HG02571 (cell line): ENCODE measurements around the gene SUSD1.

Source experiments
- ATAC-seq: cut with Tn5 transposase; IDR thresholded peaks from one replicate; pipeline ENCODE4 v1.9.1; 2021; ENCODE audit warnings: mild to moderate bottlenecking, moderate library complexity; ENCODE audit not compliant: unreplicated experiment

SUSD1 gene

GRCh38 chr9:112072721-112073638 is 102.1 kb downstream of the SUSD1 start:
- ATAC-seq = no peak

- ATAC-seq = no peak
Observed at GRCh38 chr9:112069318-112070169, 105.6 kb downstream of the SUSD1 start.

GRCh38 chr9:112065806-112066606 is 109.1 kb downstream of the SUSD1 start:
- no peak for ATAC-seq

- no peak for ATAC-seq
Observed at GRCh38 chr9:112064871-112065270, 110.2 kb downstream of the SUSD1 start.

- no peak for ATAC-seq
Observed at GRCh38 chr9:112063586-112063985, 111.5 kb downstream of the SUSD1 start.

- ATAC-seq = no peak
Observed at GRCh38 chr9:112063151-112063550, 111.9 kb downstream of the SUSD1 start.

GRCh38 chr9:112061152-112061740 is 113.9 kb downstream of the SUSD1 start:
- ATAC-seq = peak; percentile 52

GRCh38 chr9:112059966-112060320 is 115.2 kb downstream of the SUSD1 start:
- no peak for ATAC-seq

GRCh38 chr9:112059145-112059965 is 115.7 kb downstream of the SUSD1 start:
- ATAC-seq = no peak

- ATAC-seq = no peak
Observed at GRCh38 chr9:112056996-112057395, 118.1 kb downstream of the SUSD1 start.

GRCh38 chr9:112054916-112055315 is 120.2 kb downstream of the SUSD1 start:
- ATAC-seq = no peak

GRCh38 chr9:112051812-112052211 is 123.3 kb downstream of the SUSD1 start:
- ATAC-seq = peak; percentile 61

GRCh38 chr9:112050544-112051475 is 124.3 kb downstream of the SUSD1 start:
- ATAC-seq = no peak

GRCh38 chr9:112049811-112050516 is 125.1 kb downstream of the SUSD1 start:
- no peak for ATAC-seq

- ATAC-seq = no peak
Observed at GRCh38 chr9:112048924-112049691, 126.0 kb downstream of the SUSD1 start.

GRCh38 chr9:112047538-112048066 is 127.5 kb downstream of the SUSD1 start:
- ATAC-seq = no peak

- no peak for ATAC-seq
Observed at GRCh38 chr9:112046181-112046580, 128.9 kb downstream of the SUSD1 start.
